GM23338 (cell line): ENCODE data around the gene MGME1.

Source experiments
- CTCF ChIP-seq, 2 experiments: fragments of 200-600 bp in 1 of 2; sonication (generic) in 1 of 2; conservative IDR thresholded peaks; 2 replicates each; pipeline versions ENCODE4 v1.5.1 to v1.6.1; 2016 to 2017; ENCODE audit warnings: antibody characterized with exemption in 2 of 2, low read depth in 2 of 2, mild to moderate bottlenecking in 2 of 2, moderate library complexity in 1 of 2
- EZH2 ChIP-seq: fragments of 200-600 bp; sonication (generic); IDR thresholded peaks from one replicate; pipeline ENCODE4 v1.8.0; 2017; ENCODE audit warnings: antibody characterized with exemption, mild to moderate bottlenecking, low read depth; ENCODE audit not compliant: unreplicated experiment
- EZH2phosphoT487 ChIP-seq: fragments of 200-600 bp; sonication (generic); IDR thresholded peaks from one replicate; pipeline ENCODE4 v1.8.1; 2018; ENCODE audit warnings: antibody characterized with exemption; ENCODE audit not compliant: unreplicated experiment
- NANOG ChIP-seq: IDR thresholded peaks from 2 replicates; pipeline ENCODE4 v1.6.1; 2016; ENCODE audit warnings: antibody characterized with exemption, borderline replicate concordance
- POLR2AphosphoS5 ChIP-seq: IDR thresholded peaks from 2 replicates; pipeline ENCODE4 v1.6.1; 2016; ENCODE audit warnings: antibody characterized with exemption, low read depth
- REST ChIP-seq: IDR thresholded peaks from one replicate; pipeline ENCODE4 v1.6.1; 2018; ENCODE audit warnings: antibody characterized with exemption; ENCODE audit not compliant: unreplicated experiment
- STAT1 ChIP-seq: IDR thresholded peaks from one replicate; pipeline ENCODE4 v1.6.1; 2016; ENCODE audit warnings: antibody characterized with exemption; ENCODE audit not compliant: unreplicated experiment

GRCh38 chr20:17992847-17993513, 24.2 kb downstream of the MGME1 start:
- TF ChIP-seq CTCF (conservative IDR thresholded peaks at IDR 0.05; ENCODE audit: low read depth in 2 of 2) (no peak), EZH2 (no peak), EZH2phosphoT487 (no peak), STAT1 (no peak), POLR2AphosphoS5 (no peak), REST (no peak), NANOG (no peak)
